ENCODE measurements around the gene EZR.

The EZR gene

DNA sequence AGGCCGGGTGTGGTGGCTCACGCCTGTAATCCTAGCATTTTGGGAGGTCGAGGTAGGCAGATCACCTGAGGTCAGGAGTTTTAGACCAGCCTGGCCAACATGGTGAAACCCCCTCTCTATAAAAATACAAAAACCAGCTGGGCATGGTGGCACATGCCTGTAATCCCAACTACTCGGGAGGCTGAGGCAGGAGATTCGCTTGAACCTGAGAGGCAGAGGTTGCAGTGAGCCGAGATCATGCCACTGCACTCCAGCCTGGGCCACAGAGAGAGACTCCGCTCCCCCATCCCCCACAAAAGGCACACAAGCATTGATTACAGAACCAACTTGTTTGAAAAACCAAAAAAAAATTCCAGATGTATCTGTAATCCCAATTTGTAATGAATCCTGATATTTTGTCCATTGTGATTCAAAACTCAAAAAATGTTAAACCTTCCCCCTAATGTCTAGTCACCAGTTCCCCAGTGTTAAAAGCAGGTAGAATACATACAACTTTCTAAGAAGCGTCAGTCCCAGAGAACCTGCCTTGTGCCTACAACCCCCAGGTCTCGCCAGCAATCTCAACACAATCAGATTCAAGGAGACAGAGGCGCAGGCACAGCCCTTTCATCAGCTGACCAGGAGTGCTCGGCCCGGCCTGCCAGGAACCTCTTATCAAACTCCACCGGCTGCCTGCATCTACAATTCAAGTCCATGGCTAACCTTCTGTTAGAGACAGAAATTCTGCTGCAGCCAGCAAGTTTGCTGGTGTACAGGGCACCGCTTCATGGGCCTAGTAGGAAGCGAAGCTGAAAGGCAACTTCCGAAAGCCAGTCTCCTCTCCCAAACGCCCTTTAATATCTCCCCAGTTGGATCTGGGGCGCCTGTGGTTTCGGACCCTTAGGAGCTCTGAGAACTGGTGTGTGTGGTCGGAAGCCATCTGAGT, 2.1 kb downstream of the EZR start:
- DNase-seq: no peak

DNA sequence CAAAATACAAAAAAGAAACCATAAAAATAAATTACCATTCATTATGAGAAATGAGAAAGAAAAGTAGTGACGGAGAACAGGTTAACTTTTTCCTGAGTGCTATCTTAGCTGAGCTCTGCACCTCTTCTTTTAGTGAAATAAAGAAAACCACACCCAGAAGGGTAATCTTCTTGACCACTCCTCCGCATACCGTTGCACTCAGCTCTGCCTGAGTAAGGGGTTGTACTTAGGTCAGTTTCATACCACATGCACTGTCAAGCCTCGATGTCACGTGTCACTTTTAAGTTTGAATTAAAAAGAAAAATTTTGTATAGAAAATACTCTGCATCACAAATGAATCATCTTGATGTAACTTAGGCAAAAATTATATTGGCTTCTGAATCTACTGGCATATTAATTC, 2.8 kb downstream of the EZR start:
- DNase-seq: no peak

DNA sequence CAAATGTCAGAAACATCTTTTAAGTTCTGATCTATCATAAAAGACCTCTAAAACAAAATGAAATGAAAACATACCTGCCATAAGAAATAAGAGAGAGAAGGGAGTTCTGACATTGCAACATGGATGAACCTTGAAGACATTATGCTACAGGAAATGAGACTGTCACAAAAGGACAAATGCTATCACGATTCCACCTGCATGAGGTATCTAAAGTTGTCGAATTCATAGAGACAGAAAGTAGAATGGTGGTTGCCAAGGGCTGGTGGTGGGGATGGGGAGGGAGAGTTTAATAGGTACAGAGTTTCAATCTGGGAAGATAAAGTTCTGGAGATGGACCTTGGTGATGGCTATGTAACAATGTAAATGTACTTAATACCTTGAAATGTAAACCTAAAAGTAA, 3.3 kb downstream of the EZR start:
- DNase-seq: no peak

DNA sequence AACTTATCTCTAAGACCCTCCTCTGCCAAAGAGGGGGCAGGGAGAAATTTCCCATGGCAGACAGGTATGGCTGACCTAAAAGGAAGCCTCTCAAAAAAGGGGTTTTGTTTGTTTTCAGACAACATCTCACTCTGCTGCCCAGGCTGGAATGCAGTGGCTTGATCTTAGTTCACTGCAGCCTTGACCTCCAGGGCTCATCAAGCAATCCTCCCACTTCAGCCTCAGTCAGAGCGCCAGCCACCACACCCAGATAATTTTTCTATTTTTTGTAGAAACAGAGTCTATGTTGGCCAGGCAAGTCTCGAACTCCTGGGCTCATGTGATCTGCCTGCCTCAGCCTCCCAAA, 3.8 kb downstream of the EZR start:
- no peak for DNase-seq

DNA sequence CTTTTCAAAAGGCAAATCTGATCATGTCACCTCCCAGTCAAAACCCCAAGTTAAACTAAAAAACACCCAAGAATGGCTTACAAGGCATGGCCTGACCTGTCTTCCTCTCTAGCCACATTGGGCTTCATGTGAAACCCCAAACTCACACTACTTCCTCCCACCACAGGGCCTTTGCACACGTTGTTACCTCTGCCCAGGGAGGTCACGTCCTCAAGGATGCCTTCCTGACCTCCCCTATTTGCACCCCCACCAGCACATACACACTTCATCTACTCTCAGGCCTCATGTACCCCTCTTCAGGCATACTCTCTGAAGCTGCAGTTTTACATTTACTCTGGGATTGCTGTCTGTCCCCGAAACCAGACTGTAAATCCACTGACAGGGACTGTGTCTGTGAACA, 6.1 kb downstream of the EZR start:
- DNase-seq: no peak

DNA sequence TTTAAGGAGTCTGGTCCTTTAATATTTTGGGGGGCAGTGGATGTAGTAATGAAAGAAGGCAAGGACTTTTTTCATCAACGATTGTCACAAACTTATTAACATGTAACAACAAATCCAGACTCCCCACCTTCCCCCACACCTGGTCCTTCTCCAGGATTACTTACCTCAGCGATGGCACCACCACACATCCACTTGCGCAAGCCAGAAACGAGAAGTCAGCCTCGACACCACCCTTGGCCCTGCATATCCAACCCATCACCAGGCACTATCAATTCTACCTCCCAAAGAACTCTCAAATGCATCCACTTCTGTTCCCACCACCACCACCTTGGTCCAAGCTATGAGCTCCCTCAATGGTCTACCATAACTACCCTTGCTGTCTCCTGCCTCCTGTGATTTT, 6.6 kb downstream of the EZR start:
- DNase-seq: no peak

DNA sequence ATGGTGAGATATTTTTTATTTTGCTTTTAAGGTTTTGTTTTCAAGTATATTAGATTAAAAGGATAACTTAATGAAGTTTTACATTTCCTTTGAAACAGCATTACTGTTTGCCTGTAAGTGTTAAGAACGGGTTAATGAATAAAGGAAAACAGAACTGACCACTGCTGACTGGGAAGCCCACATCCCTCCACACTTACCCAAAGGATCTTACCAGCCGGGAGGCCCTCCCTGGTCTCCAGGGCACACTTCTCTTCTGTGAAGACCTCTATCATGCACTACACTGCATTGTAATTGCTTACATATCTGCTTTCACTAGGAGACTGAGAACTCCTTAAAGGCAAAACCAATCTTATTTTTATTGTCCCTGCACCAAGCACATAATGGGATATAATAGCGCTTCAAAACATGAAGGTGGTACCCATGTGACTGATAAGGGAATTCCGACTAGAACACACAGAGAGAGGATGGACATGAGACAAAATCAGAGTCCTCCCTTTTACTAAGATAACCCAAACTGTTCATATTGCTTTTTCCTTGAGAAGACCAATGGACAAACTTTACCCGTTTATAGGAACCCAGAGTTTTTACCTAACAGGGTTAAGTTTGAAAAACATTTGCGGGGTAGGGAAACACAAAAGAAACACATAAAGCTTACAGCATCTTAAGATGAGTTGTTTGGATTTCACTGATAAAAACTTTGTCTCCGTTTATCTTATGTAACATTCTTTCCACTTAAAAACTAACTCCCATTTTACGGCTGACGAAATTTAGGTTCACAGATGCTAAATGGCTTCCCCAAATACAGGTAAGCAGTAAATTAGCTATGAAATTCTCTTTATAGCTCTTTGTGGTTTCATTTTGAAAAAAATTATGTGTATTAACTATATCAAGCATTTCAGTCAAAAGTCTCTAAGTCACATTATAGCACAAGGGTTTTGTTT, 8.7 kb downstream of the EZR start:
- DNase-seq: no peak

DNA sequence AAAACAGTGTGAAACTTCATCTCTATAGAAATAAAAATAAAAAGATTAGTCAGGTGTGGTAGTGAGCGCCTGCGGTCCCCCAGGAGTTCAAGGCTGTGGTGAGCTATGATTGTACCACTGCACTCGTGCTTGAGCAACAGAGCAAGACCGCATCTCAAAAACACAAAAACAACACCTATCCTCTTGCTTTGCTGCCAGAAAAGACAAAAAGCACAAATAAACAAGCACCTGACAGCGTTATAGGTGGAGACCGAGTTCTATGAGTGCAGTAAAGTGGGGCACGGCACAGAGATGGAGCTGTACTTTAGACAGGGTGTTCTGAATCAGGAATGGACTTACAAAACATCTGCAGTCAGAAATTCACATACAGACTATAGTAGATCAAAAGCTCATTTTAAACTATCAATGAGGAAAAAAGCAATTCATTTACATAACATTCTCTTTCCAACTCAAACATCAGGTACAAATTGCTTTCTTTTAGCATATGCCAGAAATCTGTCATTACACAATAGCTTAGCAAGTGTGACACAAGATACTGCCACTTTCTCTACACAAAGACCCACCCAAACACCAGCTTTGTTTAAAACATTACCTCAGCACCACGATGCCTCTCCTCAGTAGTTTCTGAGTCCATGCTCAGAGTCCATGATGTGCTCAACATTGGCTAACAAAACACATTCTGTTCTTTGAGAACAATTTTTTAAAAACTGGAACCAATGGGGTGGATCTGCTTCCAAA, 10.1 kb downstream of the EZR start:
- no peak for DNase-seq

DNA sequence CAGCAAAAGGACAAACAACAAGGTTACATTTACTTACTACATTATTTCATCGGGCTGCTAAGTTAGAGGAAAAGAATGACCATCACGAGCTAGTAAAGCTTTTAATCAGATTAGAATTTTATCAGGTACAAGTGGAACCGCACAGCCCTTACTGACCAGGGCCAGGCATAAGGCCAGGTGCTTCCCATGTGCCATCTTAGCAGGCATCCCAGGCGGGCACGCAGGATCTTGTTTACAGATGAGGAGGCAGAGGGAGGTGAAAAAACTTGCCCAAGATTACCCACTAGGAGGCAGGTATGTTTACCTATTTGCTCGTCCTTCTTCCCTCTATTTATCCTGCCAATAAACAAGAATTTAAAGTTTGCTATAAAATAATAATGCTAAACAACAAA, 10.7 kb downstream of the EZR start:
- no peak for DNase-seq

DNA sequence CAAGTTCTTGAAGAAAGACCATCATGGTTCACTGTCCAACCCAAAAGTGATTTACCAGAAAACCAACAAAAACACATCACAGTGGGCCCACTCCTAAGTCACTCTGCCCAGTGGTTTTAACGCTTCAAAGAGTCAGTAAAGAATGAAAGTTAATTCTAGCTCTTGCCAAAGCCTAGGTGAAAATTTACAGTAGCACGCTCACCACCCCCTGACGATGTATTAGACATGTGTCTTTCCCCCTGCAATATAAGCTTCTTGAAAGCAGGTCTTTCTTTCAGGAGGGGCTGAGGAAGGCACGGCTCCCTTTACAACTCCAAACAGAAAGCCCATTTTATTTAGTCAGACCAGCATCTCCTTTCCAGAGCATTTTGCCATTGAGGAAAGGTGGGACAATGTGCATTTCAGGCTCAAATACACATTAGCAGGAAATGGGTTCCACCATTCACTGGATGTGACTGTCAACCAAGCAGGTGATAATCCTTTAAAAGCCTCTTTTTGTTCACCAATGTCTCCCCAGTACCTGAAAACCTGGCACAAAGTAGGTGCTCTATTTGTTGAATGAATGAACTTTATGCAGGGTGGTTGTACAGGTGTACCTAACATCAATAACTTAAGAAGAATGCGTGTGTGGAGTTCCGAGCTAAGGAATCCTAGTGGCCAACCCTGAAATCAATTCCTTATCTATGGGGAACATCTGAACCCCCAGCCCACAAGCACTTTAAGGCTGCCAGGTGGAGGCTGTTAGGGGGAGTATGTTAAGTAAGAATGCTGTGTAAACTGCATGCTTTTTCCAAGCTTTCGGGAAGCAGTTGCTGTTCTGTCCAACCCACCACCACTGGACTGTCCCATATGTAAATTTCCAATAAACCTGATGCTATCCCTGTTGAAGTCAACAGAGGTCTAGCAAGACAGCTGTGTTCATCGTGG, 11.4 kb downstream of the EZR start:
- no peak for DNase-seq

DNA sequence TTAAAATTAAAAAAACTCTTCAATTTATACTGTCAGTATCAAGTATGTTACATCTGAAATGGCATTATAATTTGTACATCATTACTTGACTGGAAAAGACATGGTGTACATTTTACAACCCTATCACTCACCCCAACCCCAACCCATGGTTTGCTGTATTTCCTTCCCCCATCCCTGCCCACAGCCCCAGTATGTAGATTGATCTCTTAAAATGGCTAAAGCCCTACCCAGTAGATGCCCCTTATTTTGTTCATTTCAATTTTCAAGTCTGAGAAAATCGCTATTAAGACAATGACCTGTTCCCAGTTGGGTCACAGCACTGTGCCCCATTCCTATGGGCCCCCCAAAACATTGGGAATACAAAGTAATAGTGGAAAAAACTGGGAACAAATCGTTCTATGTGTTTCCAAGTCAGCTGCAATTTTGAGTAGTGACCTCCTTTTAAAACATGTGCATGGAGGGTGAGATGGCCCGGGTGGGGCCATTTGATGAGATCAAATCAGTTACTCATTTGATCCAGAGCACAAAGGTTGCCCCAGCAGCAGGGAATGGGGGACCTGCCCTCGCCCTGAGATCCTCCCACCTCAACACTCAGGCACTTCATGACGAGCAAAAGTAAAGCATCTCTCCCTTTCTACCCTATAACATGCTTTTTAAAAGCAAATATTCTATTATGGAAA, 13.3 kb downstream of the EZR start:
- DNase-seq: no peak

DNA sequence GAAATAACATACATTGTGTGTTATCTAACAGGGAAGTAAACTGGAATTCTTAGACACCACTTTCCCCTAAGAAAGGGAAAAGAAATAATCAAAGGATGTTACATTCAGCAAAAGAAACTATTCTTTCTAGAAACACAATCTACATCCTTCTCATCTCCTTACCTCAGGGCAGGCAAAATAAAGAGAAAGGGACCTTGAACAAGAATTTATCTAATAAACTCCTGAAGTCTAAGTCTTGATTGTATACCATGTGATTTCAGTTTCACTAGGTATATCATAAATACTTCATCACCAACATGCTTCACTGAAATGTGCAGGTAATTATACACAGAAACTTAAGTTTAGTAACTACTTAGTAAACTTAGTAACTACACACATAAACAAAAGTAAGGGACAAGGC, 15.0 kb downstream of the EZR start:
- DNase-seq: no peak

DNA sequence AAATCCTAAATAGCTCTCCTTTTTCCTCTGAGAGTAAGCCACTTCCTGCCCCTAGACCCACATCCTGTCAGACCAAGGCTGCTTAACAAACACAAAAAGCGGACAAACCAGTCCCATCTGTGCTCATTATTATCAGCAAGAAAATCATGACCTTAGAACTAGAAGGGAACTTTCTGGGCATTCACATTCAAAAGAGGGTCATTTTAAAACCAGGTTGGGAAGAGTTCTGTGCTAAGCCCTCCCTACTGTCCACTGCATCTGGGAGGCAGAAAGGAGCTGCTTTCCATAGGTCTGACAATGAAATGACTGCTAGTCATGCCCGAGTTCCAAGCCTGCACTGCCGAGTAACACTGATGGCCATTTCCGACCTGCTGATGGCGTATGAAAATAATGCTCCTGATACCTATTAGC, 15.4 kb downstream of the EZR start:
- no peak for DNase-seq

DNA sequence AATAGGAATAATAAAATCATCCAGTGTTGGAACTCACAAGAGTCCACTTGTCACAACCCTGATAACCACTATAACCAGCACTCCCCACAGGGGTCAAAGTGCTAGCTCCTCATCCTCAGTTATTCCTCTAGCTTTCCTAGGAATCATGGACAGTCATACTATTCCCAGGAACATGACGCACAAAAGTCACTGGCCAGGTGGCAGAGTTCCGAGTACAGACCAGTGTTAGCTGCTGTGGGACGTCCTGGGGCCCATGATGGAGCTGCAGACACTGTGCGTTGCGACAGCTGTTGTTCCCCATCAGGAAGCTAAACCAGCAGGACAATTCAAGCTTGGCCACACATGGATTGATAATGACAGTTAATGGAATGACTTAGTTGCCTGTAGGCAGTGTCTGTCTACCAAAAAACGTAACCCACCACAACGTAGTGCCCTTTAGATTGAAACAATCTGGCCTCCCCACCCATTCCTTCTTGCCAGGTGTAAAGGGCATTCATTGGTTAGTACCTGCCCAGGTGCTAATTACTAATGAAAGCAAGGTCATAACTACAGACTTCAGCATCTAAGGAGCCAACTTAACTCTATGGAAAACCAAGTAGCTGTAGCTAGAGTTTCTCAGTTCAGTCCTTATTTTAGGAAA, 17.4 kb downstream of the EZR start:
- DNase-seq: no peak

DNA sequence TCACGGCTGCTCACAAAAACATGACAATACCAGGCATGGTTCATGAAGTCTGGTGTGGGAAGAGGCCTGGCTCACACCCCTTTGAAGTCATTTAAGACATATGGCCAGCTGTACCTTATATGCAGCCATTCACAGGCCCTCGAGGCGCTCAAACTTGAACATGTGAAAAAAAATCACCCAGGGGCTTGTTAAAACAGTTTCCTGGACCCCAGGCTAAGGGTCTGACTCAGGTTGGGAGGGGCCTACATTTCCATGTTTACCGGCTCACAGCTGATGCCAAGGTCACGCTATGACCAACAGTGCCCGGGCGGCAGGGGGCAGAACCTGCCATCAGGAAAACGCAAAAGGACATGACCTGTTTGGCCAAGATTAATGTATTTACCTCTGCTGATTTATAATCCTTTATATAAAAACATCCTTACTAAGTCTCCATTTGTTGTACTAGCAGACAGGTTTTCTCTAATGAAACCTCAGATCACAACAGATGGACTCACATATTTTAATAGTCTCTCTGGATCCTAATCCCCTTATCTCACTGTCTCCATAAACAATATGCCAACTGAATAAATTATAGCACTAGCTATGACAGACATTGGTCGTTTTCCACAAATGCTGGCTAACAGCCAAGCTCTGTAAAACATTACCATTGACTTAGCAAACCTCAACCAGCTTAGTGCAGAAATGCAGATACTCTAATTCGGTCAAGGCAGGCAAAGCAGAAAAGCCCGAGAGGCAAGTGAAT, 19.9 kb downstream of the EZR start:
- no peak for DNase-seq

DNA sequence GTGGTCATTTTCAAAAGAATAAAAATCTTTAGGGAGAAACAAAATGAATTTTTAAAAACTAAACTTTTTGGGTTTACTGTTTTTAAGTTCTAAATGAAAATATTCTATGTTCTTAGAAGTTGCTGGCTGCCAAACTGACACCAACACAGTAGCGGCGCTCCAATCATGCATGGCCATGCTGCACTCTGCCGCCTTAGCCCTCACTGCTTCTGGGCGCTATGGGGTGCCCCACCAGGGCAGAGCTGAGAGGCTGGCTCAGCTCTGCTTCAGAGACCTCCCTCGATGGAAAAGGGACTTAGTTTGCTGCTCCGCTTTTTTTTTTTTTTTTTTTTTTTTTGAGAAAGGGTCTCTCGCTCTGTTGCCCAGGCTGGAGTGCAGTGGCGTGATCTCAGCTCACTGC, 20.9 kb downstream of the EZR start:
- no peak for DNase-seq

DNA sequence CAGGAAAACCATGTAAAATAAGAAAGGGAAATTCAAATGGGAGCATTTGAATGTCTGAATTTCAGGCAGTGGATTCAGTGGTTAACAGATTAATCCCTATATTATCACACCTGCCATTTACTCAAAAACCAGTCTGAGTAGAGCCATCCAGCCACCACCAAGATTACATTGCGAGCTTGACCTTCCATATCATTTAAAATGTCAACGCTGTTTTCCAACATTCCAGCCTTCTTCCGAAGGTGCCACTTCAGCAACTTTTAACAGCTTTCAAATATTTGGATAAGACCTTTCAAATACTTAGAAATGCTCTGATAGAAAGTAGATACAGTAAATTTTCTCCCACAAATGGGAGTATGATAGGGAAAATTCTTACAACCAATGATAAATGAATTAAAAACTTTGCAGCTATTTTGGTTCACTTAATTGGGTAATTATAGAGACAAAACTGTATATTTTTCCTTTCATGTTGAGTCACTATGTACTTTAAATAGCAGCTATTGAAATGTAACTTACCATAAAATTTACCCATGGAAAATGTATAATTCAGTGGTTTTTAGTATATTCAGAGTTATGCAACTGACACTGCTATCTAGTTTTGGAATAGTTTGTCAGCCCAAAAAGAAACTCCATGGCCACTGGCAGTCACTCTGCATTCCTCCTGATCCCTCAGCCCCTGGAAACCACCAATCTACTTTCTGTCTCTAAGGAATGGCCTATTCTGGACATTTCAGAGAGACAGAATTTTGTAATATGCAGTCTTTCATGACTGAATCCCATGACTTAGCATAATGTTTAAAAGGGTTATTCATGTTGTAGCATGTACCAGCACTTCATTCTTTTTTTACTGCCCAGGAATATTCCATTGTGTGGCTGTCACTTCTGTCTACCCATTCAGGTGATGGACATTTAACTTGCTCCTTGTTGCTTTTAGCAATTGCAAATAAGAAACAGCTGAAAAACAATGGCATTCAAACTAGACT, 21.5 kb downstream of the EZR start:
- no peak for DNase-seq

DNA sequence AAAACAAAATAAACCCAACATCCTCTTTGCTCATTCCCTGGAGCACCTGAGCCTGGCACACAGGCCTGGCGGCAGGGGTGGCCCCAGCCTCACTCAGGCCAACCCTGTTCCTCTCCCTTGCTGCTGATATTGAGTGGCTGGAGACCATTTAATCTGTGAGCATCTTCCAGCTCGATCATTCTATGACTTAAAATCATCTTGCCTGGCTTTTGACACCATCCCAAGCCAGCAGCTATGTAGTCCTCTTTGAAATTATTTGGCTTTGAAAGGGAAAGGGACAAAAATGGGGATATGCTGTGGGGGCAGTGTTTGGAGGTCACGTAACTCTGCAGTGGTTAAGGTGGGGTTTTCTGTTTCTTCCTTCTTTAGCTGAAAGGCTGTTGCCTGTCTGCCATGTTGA, 22.8 kb downstream of the EZR start:
- DNase-seq: no peak

DNA sequence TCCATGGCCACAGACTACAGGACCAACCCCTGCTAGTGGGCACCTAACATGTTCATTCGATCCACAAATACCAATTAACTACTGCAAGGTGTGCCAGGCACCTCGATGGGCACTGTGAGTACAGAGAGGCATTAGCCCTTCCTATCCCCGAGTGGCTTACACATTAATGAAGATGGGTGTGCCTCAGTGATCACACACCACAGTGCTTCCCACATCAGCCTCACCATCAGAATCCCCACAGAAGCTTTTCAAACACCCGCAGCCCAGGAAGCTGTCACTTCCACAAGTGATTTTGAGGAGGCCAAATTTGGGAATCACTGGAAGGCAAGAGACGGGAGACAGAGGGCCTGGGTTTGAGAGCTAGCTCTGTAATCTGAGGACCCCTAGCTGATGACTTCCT, 23.7 kb downstream of the EZR start:
- no peak for DNase-seq
